K562 (cell line): ENCODE results near the gene FAM120AOS. TPM values are rescaled to one million over a fixed set of nuclear protein-coding genes. Genes with fewer than 3 reads are reported as not detected.
A peak's percentile ranks its signal among the peaks of the same experiment; 100 is the strongest.

Experiments
- ATAC-seq: fragments of 200-7000 bp; cut with Tn5 transposase; 3 replicates; pipeline ENCODE4 v1.9.1; 2020; ENCODE audit warnings: moderate library complexity
- BruUV-seq: library from RNA; stranded (reverse); fragments of 400-500 nt; replicated peaks from 2 replicates; lab custom pipeline; 2021; lab: Mats Ljungman, UMichigan
- CTCF ChIA-PET: fragments of 300-600 bp; formaldehyde crosslinking; extraction: SDS; loops from one replicate; lab custom pipeline; 2021; ENCODE audit warnings: low intra/inter-chr PET ratio; lab: Yijun Ruan, JAX
- POLR2A ChIA-PET: fragments of 300-600, 350-650 bp; sonication (Branson Sonifier 250); formaldehyde crosslinking; extraction: SDS; loops from one replicate; lab custom pipeline; 2021; ENCODE audit warnings: antibody characterized with exemption, inconsistent platforms; lab: Yijun Ruan, JAX
- DNase-seq, 4 experiments: peaks; one replicate each; pipeline versions ENCODE4 v3.0.0 to v3.0.0-alpha.2; 2011 to 2018; ENCODE audit warnings: low spot score in 3 of 4, mixed read lengths in 3 of 4; ENCODE audit errors: extremely low read depth in 1 of 4
- FAIRE-seq: peaks from 2 replicates; lab custom pipeline; 2011; peaks lifted over from hg19 to GRCh38; lab: Jason Lieb, UNC
- H2AFZ ChIP-seq: 2 replicates; pipeline ENCODE4 v1.6.0; 2011; ENCODE audit warnings: low read depth, low read length, control low read depth, inconsistent platforms
- H3K27ac ChIP-seq: fragments of 200-600 bp; 3 replicates; pipeline ENCODE4 v1.8.0; 2011; ENCODE audit warnings: low read depth, mild to moderate bottlenecking, control low read depth, inconsistent platforms, low read length, moderate library complexity, mixed read lengths; ENCODE audit errors: extremely low read depth
- H3K27me3 ChIP-seq, 2 experiments: fragments of 300-600 bp in 1 of 2; 2 replicates in 1 of 2; 3 replicates in 1 of 2; pipeline versions ENCODE4 v1.6.0 to v1.8.0; 2011; ENCODE audit warnings: inconsistent platforms in 2 of 2, low read length in 2 of 2, mild to moderate bottlenecking in 1 of 2, mixed read lengths in 1 of 2, moderate library complexity in 1 of 2; ENCODE audit not compliant: control insufficient read depth in 2 of 2, insufficient read depth in 2 of 2
- H3K36me3 ChIP-seq: fragments of 300-600 bp; 3 replicates; pipeline ENCODE4 v1.8.0; 2011; ENCODE audit warnings: mild to moderate bottlenecking, low read length, inconsistent platforms; ENCODE audit not compliant: control insufficient read depth, insufficient read depth
- H3K4me1 ChIP-seq, 2 experiments: fragments of 200-600 bp in 1 of 2; replicated peaks in 1 of 2; 2 replicates in 1 of 2; 3 replicates in 1 of 2; pipeline versions ENCODE4 v1.5.1 to v1.8.0; 2011; ENCODE audit warnings: inconsistent platforms in 2 of 2, low read length in 2 of 2, mild to moderate bottlenecking in 1 of 2, mixed read lengths in 1 of 2, moderate library complexity in 1 of 2; ENCODE audit not compliant: control insufficient read depth in 2 of 2, insufficient read depth in 2 of 2
- H3K4me2 ChIP-seq: 2 replicates; pipeline ENCODE4 v1.6.1; 2011; ENCODE audit warnings: low read length, control low read depth, inconsistent platforms, mixed read lengths; ENCODE audit not compliant: insufficient read depth
- H3K4me3 ChIP-seq: fragments of 200-600 bp; sonication (generic), shearing (Covaris generic); 2 replicates; pipeline ENCODE4 v1.5.1; 2016; ENCODE audit warnings: control low read depth, inconsistent platforms
- H3K79me2 ChIP-seq: fragments of 200-600 bp; 3 replicates; pipeline ENCODE4 v1.8.0; 2011; ENCODE audit warnings: low read length, inconsistent platforms; ENCODE audit not compliant: control insufficient read depth, insufficient read depth
- H3K9ac ChIP-seq, 2 experiments: 2 replicates each; pipeline versions ENCODE4 v1.6.0 to v1.6.1; 2011; ENCODE audit warnings: low read depth in 2 of 2, low read length in 2 of 2, control low read depth in 1 of 2, inconsistent platforms in 1 of 2, mild to moderate bottlenecking in 1 of 2, mixed read lengths in 1 of 2; ENCODE audit not compliant: insufficient read depth in 1 of 2
- H3K9me1 ChIP-seq: one replicate; pipeline ENCODE4 v1.6.0; 2011; ENCODE audit warnings: inconsistent platforms, mild to moderate bottlenecking, low read length, moderate library complexity; ENCODE audit not compliant: control insufficient read depth, insufficient read depth
- H3K9me3 ChIP-seq: replicated peaks from 2 replicates; pipeline ENCODE4 v1.5.1; 2011; ENCODE audit warnings: low read depth, low read length, inconsistent platforms; ENCODE audit not compliant: control insufficient read depth, insufficient read depth
- H4K20me1 ChIP-seq: replicated peaks from 2 replicates; pipeline ENCODE4 v1.6.1; 2011; ENCODE audit warnings: low read length, inconsistent platforms, mixed read lengths; ENCODE audit not compliant: control insufficient read depth, insufficient read depth
- BCOR ChIP-seq: fragments of 450-650 bp; IDR thresholded peaks from 2 replicates; pipeline ENCODE4 v1.6.1; 2016
- CEBPB ChIP-seq: fragments of 450-650 bp; IDR thresholded peaks from 2 replicates; pipeline ENCODE4 v1.6.1; 2016; ENCODE audit warnings: missing genetic modification characterization, missing compliant biosample characterization
- PBX2 ChIP-seq, 2 experiments: IDR thresholded peaks in 1 of 2; conservative IDR thresholded peaks in 1 of 2; 2 replicates each; pipeline ENCODE4 v1.6.1; 2016; ENCODE audit warnings: low read depth in 2 of 2, mild to moderate bottlenecking in 1 of 2, missing compliant biosample characterization in 1 of 2, missing genetic modification characterization in 1 of 2, moderate library complexity in 1 of 2
- RFX5 ChIP-seq: IDR thresholded peaks from 2 replicates; pipeline ENCODE4 v1.6.1; 2011; ENCODE audit warnings: low read depth, mild to moderate bottlenecking, improper control_type of control experiment, low read length
- ZBTB11 ChIP-seq, 3 experiments: fragments of 200-800 bp in 1 of 3; fragments of 250-450 bp in 1 of 3; fragments of 450-650 bp in 1 of 3; sonication (Bioruptor Pico) in 1 of 3; sonication (Bioruptor generic) in 1 of 3; formaldehyde crosslinking in 1 of 3; IDR thresholded peaks; 2 replicates each; pipeline versions ENCODE4 v1.6.1 to v1.8.0; 2016 to 2022; ENCODE audit warnings: mild to moderate bottlenecking in 2 of 3, missing genetic modification characterization in 2 of 3, missing compliant biosample characterization in 1 of 3, moderate library complexity in 1 of 3
- WGBS: fragments of 100-300 bp; shearing (Covaris generic); methylation state at CpG from one replicate; pipeline ENCODE4 v1.1.6; 2016; ENCODE audit warnings: low coverage, mixed read lengths; ENCODE audit not compliant: insufficient coverage; ENCODE audit errors: missing lambda C conversion rate; 5-methylcytosine and 5-hydroxymethylcytosine counted together
- in situ Hi-C: fragments of 300-500 bp; cut with MboI; formaldehyde crosslinking; loops from 4 replicates; pipeline ENCODE4 v1.15.0; 2018; ENCODE audit warnings: inconsistent platforms, mixed read lengths
- intact Hi-C: fragments of 100-400 bp; cut with micrococcal nuclease; formaldehyde crosslinking; loops from 2 replicates; pipeline ENCODE4 v1.14.2; 2022
- polyA plus RNA-seq, 8 experiments: library from polyadenylated mRNA; depleted of rRNA in 4 of 8; stranded (reverse) in 5 of 8; unstranded in 3 of 8; fragments of >200 nt; fragmentation: Nextera tagmentation in 2 of 8; fragmentation: Illumina TruSeq in 1 of 8; extraction: Ambion mirVana in 2 of 8; extraction: Trizol in 1 of 8; gene quantifications; 2 replicates each; pipeline versions ENCODE4 v1.2.1 to v1.2.3, GENCODE V29; 2011 to 2014; ENCODE audit warnings: inconsistent platforms in 1 of 8, missing spikeins in 1 of 8
- total RNA-seq, 7 experiments: library from RNA; depleted of rRNA in 6 of 7; stranded (reverse); fragments of >200 nt in 6 of 7; fragmentation: Illumina TruSeq in 2 of 7; extraction: Trizol in 2 of 7; gene quantifications; 2 replicates each; pipeline versions ENCODE4 v1.2.1 to v1.2.3, GENCODE V29; 2011 to 2021; ENCODE audit warnings: low replicate concordance in 1 of 7

The FAM120AOS gene
- total and polyA plus RNA-seq, 9 of the 15 experiments (the other 6 are each of a cell fraction or from before 2014, with no cell fraction given): 18.8 to 53.4 (median 41.4) TPM

GRCh38 chr9:93458712-93459111 lies 5.3 kb upstream of the FAM120AOS start:
- Histone ChIP-seq H3K4me1 (peaks cover 0 to 24% of the 10 kb centered on the region in 2 experiments; a peak in 3 of 5 replicates), H3K27me3 (no peaks in the 10 kb centered on the region), H2AFZ (no peak overlapping the region), H3K4me3 (no peak overlapping the region), H4K20me1 (peaks cover 13% of the 10 kb centered on the region; the same call in 1 of the 2 replicates), H3K9me1 (no peaks in the 10 kb centered on the region), H3K79me2 (peaks cover 100% of the 10 kb centered on the region), H3K27ac (no peak overlapping the region), H3K9me3 (no peaks in the 10 kb centered on the region), H3K4me2 (no peak overlapping the region), H3K9ac (no peak overlapping the region), H3K36me3 (peaks cover 56% of the 10 kb centered on the region; the same call in 2 of the 3 replicates)
- no peak for ATAC-seq
- ChIA-PET CTCF (no interaction called here), POLR2A (interaction anchor here (0.6 kb wide), 1 partner anchor 20 kb away, joined by 5 read pairs; no protein-coding TSS in a partner anchor)
- no peak for FAIRE-seq
- no TSS peak for BruUV-seq
- 73% methylated on average over 4 of the region's 4 CpGs for WGBS
- intact Hi-C loops: no loop called here
- in situ Hi-C loops: no loop called here
- TF ChIP-seq RFX5 (no peak), CEBPB (tag) (peak; percentile 36; the same call in 1 of the 2 replicates), ZBTB11 (CRISPR knock-in tag; IDR thresholded peaks at IDR 0.05) (no peak), PBX2 (CRISPR knock-in tag; IDR thresholded peaks at IDR 0.05; ENCODE audit: low read depth) (no peak), PBX2 (tag; conservative IDR thresholded peaks at IDR 0.05; ENCODE audit: low read depth) (no peak), BCOR (no peak)
- no peak for DNase-seq
